Measurements from ENCODE around the gene NSDHL.

DNA sequence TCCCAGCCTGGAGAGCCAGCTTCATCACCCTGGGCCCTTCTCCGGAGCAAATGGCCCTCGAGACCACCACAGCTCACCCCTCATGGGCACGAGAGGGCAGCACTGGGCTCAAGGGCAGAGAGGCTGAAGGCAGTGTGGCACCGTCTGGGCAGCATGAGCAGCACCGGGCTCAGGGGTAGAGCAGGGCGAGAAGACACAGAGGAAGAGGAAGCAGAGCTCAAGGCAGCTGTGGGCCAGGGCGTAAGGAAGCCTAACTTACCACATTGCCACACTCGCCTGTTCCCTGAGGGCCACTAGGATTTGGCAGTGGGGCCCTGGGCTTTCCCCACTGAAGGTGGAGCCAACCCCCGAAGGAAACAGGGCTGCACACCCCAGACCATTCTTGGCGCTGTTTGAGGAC, 82.5 kb downstream of the NSDHL start:
- TF ChIP-seq, protein P1, sequence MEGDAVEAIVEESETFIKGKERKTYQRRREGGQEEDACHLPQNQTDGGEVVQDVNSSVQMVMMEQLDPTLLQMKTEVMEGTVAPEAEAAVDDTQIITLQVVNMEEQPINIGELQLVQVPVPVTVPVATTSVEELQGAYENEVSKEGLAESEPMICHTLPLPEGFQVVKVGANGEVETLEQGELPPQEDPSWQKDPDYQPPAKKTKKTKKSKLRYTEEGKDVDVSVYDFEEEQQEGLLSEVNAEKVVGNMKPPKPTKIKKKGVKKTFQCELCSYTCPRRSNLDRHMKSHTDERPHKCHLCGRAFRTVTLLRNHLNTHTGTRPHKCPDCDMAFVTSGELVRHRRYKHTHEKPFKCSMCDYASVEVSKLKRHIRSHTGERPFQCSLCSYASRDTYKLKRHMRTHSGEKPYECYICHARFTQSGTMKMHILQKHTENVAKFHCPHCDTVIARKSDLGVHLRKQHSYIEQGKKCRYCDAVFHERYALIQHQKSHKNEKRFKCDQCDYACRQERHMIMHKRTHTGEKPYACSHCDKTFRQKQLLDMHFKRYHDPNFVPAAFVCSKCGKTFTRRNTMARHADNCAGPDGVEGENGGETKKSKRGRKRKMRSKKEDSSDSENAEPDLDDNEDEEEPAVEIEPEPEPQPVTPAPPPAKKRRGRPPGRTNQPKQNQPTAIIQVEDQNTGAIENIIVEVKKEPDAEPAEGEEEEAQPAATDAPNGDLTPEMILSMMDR (IDR thresholded peaks at IDR 0.05; ENCODE audit: low read length), result no peak
- TF ChIP-seq EZH2phosphoT487 (IDR thresholded peaks at IDR 0.05; ENCODE audit: low read length), result no peak
- no peak for TF ChIP-seq EZH2 (optimal IDR thresholded peaks at IDR 0.05; ENCODE audit: low read depth, low read length)

All from MM.1S (cell line).